GM21390 (cell line): ENCODE results near the gene COBL.

ENCODE experiments used
- ATAC-seq: cut with Tn5 transposase; IDR thresholded peaks from one replicate; pipeline ENCODE4 v1.9.1; 2021; ENCODE audit not compliant: unreplicated experiment

Gene COBL

DNA sequence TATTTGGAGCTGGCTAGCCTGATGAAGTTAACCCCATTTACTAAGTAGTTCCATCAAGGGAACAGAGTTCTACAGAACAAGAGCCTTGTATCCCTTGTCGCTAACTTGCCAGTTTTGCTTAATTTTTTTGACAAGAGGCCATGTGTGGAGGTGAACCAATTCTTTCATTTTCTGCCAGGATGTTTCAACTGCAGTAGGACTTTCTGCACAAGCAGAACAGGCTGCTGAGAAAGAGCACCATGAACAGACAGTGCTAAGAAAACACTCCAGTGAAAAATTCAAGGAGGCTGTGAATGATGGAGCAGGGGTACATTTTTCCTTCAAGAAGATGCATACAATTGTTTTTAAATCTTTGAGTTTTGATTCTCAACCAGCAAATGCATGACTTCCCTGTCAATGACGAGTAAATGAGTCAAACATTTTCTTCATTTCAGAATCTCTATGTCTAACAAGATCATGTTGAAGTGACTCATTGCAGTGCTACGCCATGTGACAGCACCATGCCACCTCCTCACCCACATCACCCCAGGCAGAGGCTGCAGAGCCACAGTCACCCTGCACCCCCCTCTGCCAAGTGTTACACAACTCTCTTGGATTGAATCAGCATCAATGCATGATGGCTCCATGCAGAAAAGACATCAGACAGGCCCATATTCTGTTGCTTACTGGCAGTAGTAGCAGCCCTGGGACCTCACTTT lies 193.1 kb downstream of the COBL start:
- no peak for ATAC-seq

DNA sequence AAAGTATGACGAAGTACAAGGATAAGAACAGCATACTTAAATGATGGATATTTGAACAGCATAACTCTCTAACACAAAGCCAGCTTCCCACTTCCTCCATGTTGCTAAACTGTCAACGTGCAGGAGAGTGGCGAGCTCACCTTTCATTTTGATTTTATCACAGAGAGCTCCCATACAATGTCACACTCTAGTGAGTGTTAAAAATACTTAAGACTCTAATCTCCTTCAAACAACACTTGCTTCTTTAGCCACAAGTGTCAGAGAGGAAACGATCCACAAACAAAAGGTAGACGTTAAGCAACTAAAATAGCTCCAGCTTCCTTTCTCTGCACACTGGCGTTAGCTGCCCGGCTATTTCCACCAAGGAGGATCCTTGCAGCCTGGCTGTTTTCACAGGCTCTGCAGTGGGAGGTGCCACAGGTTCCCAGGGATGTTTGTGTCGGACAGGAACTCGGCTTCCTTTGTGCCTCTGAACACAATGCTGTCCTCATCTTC lies 194.6 kb downstream of the COBL start:
- ATAC-seq: no peak

- ATAC-seq: no peak
These were observed 195.4 kb downstream of the COBL start for GRCh38 chr7:51121036-51121790.

DNA sequence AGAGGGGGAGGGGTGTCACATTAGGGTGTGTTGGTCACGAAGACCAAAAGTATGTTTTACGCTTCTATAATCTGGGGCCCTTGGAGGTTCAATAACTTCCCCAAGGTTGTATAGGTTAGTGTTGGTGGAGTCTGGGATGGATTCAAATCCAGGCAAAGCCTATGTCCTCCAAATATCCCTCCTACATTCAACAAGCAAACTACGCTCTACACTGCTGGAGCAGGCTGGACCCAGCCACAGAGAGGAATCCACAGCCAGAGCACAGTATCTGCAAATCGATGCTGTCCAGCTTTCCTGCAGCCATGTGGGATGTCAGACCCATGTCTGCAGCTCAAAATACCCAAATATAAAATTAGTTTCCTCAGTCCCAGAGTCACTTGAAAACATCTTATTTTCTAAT lies 198.0 kb downstream of the COBL start:
- ATAC-seq: no peak

DNA sequence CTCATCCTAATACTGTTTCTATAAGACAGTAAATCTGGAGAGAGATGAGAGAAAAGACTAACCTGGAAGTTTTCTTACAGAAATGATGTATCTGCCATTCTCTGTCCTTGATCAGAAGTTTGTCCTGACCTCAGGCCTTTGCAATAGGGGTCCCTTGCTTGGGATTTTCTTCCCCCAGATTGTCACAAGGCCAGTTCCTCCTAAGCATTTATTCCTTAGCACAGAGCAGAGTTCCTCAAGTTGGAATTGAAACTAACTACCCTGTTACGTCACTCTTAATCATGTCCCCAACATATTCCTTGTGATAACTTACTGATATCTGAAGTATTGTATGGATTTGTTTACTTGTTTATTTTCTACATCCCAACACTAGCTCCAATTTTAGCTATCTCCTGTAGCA lies 202.1 kb downstream of the COBL start:
- ATAC-seq: no peak

DNA sequence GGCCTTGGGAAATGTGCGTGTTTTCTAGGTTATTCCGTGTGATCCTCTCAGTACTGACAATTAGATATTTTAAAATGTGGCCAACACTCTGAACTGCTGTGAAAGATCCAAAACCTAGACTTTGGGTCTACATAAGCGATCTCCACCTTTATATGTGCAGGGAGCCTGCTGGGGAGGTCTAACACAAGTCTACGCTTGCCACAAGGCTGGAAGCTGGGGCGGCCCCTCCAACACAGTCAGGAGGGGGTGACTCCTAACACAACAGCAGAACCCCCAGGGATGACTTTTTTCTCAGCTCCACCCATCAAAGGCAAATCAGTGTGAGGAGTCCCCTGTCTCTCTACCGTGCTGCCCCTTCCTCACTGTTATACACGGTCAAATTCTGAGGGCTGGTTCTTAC lies 202.6 kb downstream of the COBL start:
- no peak for ATAC-seq

DNA sequence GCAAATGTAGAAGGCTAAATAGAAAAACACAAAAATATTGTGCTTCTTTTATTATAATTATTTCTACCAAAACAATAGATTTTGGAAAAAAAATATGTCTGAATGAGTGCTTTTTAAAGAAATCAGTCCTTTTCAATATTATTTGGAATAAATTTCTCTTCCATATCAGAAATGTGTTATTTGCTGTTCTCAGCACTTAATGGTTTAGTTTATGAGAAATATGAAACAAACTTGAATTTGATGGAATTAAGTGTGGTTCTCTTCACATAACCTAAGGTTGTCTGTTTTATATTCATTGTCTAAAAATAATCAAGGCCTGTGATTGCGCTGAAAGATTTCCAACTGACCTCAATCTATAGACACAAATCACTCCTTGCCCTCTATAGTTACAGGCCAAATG lies 203.0 kb downstream of the COBL start:
- no peak for ATAC-seq

GRCh38 chr7:51111241-51111940 lies 205.2 kb downstream of the COBL start:
- ATAC-seq: no peak

GRCh38 chr7:51108134-51108533 lies 208.5 kb downstream of the COBL start:
- no peak for ATAC-seq

DNA sequence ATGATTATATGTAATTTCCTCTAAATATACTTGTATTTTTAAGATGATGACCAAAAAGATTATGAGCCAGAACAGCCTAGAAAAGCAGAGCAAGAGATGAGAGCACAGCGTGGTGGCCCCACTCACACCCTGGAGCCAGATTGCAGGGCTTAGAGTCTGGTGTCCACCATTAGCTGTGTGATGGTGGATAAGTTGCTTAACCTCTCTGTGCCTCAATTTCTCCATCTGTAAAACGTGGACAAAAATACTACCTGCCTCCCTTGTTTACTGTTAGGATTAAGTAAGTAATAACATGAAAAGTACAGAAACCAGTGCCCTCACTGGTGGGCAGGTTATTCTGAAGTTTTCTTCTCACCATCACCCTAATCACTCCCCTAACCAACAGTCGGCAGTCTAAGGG lies 212.3 kb downstream of the COBL start:
- no peak for ATAC-seq

- ATAC-seq: no peak
These were observed 212.9 kb downstream of the COBL start for GRCh38 chr7:51103718-51104117.

- no peak for ATAC-seq
These were observed 213.8 kb downstream of the COBL start for GRCh38 chr7:51102828-51103227.

DNA sequence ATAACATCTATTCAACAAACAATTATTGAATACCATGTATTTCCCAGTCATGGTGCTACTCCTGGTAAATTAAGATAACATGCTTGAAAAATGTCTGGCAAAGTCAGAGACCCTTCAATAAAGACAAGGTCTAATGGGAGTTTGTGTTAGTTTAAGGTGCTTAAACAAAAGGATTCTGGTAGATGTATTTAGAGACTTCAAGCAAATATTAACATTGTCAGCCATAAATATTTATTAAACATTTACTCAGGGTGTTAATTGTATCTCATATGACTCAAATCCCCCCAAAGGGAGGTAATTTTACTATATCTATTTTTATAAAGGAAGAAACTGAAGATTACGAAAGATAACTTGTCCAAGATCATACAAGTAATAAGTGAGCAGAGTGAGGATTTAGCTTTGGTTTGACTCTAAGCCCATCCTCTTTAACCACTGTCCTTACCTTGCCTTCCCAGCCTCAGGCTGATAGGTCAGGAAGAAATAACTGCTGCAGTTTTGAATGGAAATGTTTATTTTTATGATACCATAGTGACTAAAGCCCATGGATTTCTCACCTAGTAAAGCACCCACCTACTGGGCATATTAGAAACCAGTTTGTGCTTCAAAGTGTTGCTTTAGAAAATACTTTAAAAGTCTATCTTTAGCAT lies 215.4 kb downstream of the COBL start:
- ATAC-seq: no peak

GRCh38 chr7:51090411-51090810 lies 226.2 kb downstream of the COBL start:
- ATAC-seq: no peak

GRCh38 chr7:51085034-51085692 lies 231.4 kb downstream of the COBL start:
- no peak for ATAC-seq

- no peak for ATAC-seq
These were observed 232.5 kb downstream of the COBL start for GRCh38 chr7:51084121-51084520.

- no peak for ATAC-seq
These were observed 233.6 kb downstream of the COBL start for GRCh38 chr7:51082940-51083533.

GRCh38 chr7:51082096-51082840 lies 234.3 kb downstream of the COBL start:
- ATAC-seq: no peak

GRCh38 chr7:51081270-51081890 lies 235.2 kb downstream of the COBL start:
- ATAC-seq: no peak
